Keratinocyte (primary cell): Measurements from ENCODE around the gene DENND2A.

Experiments
- EZH2 ChIP-seq: IDR thresholded peaks from one replicate; pipeline ENCODE4 v1.6.1; 2012; ENCODE audit warnings: inconsistent platforms, mild to moderate bottlenecking, low read length, moderate library complexity
- TF ChIP-seq, protein P1 (sequence below), 3 experiments: IDR thresholded peaks in 1 of 3; conservative IDR thresholded peaks in 1 of 3; optimal IDR thresholded peaks in 1 of 3; 2 replicates in 2 of 3; 3 replicates in 1 of 3; pipeline versions ENCODE3 to v1.5.1; 2011; ENCODE audit warnings: low read length in 3 of 3, mild to moderate bottlenecking in 3 of 3, moderate library complexity in 2 of 3, control low read depth in 1 of 3, inconsistent platforms in 1 of 3; ENCODE audit not compliant: insufficient read depth in 2 of 3; ENCODE audit errors: extremely low read depth in 1 of 3

DNA sequence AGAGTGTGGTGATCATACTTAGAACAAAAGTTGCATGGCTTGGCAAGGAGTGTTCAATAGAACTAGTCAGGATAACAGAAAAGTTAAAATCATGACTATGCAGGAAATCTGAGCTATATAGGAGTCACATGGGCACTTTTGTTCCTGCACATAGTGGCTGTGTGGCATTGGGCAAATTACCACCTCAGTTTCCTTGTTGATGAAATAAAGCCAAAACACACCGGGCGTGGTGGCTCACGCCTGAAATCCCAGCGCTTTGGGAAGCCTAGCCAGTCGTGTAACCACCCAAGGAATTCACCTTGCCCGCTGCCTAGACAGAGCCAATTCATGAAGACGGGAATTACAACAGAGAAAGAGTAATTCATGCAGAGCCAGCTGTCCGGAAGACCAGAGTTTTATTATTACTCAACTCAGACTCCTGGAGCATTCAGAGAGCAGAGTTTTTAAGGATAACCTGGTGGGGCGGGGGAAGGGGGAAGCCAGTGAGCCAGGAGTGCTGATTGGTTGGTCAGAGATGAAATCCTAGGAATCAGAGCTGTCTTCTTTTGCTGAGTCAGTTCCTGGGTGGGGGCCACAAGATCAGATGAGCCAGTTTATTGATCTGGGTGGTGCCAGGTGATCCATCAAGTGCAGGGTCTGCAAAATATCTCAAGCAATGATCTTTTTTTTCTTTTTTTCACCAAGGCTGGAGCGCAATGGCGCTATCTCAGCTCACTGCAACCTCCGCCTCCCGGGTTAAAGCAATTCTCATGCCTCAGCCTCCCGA lies 154.9 kb downstream of the DENND2A start:
- TF ChIP-seq, protein P1, sequence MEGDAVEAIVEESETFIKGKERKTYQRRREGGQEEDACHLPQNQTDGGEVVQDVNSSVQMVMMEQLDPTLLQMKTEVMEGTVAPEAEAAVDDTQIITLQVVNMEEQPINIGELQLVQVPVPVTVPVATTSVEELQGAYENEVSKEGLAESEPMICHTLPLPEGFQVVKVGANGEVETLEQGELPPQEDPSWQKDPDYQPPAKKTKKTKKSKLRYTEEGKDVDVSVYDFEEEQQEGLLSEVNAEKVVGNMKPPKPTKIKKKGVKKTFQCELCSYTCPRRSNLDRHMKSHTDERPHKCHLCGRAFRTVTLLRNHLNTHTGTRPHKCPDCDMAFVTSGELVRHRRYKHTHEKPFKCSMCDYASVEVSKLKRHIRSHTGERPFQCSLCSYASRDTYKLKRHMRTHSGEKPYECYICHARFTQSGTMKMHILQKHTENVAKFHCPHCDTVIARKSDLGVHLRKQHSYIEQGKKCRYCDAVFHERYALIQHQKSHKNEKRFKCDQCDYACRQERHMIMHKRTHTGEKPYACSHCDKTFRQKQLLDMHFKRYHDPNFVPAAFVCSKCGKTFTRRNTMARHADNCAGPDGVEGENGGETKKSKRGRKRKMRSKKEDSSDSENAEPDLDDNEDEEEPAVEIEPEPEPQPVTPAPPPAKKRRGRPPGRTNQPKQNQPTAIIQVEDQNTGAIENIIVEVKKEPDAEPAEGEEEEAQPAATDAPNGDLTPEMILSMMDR (optimal IDR thresholded peaks at IDR 0.05 in 1 of 3, IDR thresholded peaks at IDR 0.05 in 1 of 3, conservative IDR thresholded peaks at IDR 0.05 in 1 of 3; ENCODE audit: extremely low read depth in 1 of 3, insufficient read depth in 2 of 3, low read length in 3 of 3): no peak
- TF ChIP-seq EZH2: no peak
